ENCODE measurements around the gene RTP1.

DNA sequence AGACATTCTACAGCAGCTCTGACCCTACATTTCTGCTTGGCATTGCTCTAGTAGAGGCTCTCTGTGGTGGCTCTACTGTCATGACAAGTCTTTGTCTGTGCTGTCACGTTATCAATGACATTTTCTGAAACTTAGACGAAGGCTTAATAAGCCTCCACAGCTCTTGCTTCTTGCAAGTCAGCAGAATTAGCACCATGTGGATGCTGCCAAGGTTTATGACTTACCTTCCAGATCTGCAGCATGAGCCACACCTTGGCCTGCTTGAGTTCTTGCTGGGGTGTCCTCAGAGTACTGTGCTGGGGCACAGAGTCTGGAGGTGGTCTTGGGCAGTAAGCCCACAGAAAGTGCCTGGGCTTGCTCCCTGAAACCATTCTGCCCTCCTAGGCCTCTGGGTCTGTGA is 9.8 kb downstream of the RTP1 start:
- TF ChIP-seq, protein P1, sequence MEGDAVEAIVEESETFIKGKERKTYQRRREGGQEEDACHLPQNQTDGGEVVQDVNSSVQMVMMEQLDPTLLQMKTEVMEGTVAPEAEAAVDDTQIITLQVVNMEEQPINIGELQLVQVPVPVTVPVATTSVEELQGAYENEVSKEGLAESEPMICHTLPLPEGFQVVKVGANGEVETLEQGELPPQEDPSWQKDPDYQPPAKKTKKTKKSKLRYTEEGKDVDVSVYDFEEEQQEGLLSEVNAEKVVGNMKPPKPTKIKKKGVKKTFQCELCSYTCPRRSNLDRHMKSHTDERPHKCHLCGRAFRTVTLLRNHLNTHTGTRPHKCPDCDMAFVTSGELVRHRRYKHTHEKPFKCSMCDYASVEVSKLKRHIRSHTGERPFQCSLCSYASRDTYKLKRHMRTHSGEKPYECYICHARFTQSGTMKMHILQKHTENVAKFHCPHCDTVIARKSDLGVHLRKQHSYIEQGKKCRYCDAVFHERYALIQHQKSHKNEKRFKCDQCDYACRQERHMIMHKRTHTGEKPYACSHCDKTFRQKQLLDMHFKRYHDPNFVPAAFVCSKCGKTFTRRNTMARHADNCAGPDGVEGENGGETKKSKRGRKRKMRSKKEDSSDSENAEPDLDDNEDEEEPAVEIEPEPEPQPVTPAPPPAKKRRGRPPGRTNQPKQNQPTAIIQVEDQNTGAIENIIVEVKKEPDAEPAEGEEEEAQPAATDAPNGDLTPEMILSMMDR (IDR thresholded peaks at IDR 0.05; ENCODE audit: low read depth, low read length, poor library complexity, severe bottlenecking): no peak
- TF ChIP-seq EZH2phosphoT487 (IDR thresholded peaks at IDR 0.05; ENCODE audit: borderline replicate concordance, low read length): no peak
